Fibroblast of lung (primary cell): ENCODE results near the gene FBXL13. TPM values are rescaled to one million over a fixed set of nuclear protein-coding genes. Genes with fewer than 3 reads are reported as not detected.
"Not testable (repeated sequence)": the region's sequence is repeated elsewhere in the genome, so short reads cannot be mapped to it uniquely, and the experiment has no call there.

Experiments
- DNase-seq, 2 donors: peaks; one replicate each; pipeline versions ENCODE4 v3.0.0 to v3.0.0-alpha.2; 2010; ENCODE audit warnings: low read depth in 2 of 2
- H2AFZ ChIP-seq: 2 replicates; pipeline ENCODE4 v1.5.1; 2012; ENCODE audit warnings: low read length, control low read depth, inconsistent platforms
- H3K27ac ChIP-seq: 2 replicates; pipeline ENCODE4 v1.5.1; 2011; ENCODE audit warnings: low read length, control low read depth; ENCODE audit not compliant: insufficient read depth
- H3K27me3 ChIP-seq: 2 replicates; pipeline ENCODE4 v1.5.1; 2011; ENCODE audit warnings: mild to moderate bottlenecking, low read length; ENCODE audit not compliant: control insufficient read depth, insufficient read depth
- H3K36me3 ChIP-seq: 2 replicates; pipeline ENCODE4 v1.5.1; 2011; ENCODE audit warnings: low read length; ENCODE audit not compliant: control insufficient read depth, insufficient read depth
- H3K4me1 ChIP-seq: 2 replicates; pipeline ENCODE4 v1.5.1; 2011; ENCODE audit warnings: low read length; ENCODE audit not compliant: control insufficient read depth, insufficient read depth; ENCODE audit errors: extremely low read depth
- H3K4me2 ChIP-seq: 2 replicates; pipeline ENCODE4 v1.5.1; 2011; ENCODE audit warnings: low read length, control low read depth; ENCODE audit not compliant: insufficient read depth; ENCODE audit errors: extremely low read depth
- H3K4me3 ChIP-seq, 4 experiments: fragments of 200-600 bp in 1 of 4; sonication (generic) in 1 of 4; replicated peaks in 1 of 4; 2 replicates each; pipeline ENCODE4 v1.5.1; 2011 to 2016; ENCODE audit warnings: low read length in 4 of 4, low read depth in 3 of 4, mild to moderate bottlenecking in 3 of 4, control low read depth in 2 of 4, inconsistent platforms in 1 of 4, mixed read lengths in 1 of 4; ENCODE audit not compliant: insufficient read depth in 1 of 4; ENCODE audit errors: control extremely low read depth in 1 of 4
- H3K79me2 ChIP-seq: 2 replicates; pipeline ENCODE4 v1.5.1; 2012; ENCODE audit warnings: mild to moderate bottlenecking, low read length, inconsistent platforms; ENCODE audit not compliant: control insufficient read depth, insufficient read depth
- H3K9ac ChIP-seq: 2 replicates; pipeline ENCODE4 v1.5.1; 2011; ENCODE audit warnings: mild to moderate bottlenecking, low read length, control low read depth; ENCODE audit not compliant: insufficient read depth
- H3K9me3 ChIP-seq: 2 replicates; pipeline ENCODE4 v1.5.1; 2012; ENCODE audit warnings: low read depth, low read length; ENCODE audit not compliant: control insufficient read depth, insufficient read depth
- H4K20me1 ChIP-seq: 2 replicates; pipeline ENCODE4 v1.5.1; 2011; ENCODE audit warnings: low read length; ENCODE audit not compliant: control insufficient read depth, insufficient read depth; ENCODE audit errors: extremely low read depth
- polyA plus RNA-seq, 2 donors: library from polyadenylated mRNA; depleted of rRNA in 1 of 2; stranded (reverse) in 1 of 2; unstranded in 1 of 2; fragments of >200 nt; gene quantifications; 2 replicates each; pipeline ENCODE4 v1.2.1, GENCODE V29; 2011 to 2012; ENCODE audit warnings: missing spikeins in 1 of 2
- total RNA-seq: library from RNA; depleted of rRNA; stranded (reverse); fragments of >200 nt; gene quantifications from 2 replicates; pipeline ENCODE4 v1.2.1, GENCODE V29; 2014

FBXL13 gene
- total and polyA plus RNA-seq, 2 donors (not counting 1 experiment from before 2014, with no cell fraction given) = 0.41 to 0.66 TPM

DNA sequence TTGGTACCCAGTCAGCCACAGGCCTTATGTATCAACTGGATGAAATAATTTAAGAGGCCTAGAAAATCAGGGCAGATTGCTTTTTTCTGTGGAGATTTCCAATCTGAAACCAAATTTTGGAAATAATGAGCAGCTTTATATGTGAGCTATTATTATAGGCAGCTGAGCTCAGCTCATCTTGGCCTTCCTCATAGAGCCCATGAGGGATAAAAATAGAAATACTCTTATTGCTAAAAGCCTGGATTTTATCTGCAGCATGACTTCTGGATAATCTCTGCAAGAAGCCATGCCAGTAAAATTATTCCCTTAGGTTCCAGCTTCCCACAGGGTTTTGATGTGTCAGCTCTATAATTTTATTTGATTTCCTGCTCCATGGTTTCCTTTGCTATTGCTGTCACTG, 282.8 kb downstream of the FBXL13 start:
- H3K4me3 ChIP-seq, DNase-seq, H4K20me1 ChIP-seq, H3K27me3 ChIP-seq, H3K4me2 ChIP-seq, H3K79me2 ChIP-seq, H3K4me1 ChIP-seq, H2AFZ ChIP-seq, H3K9me3 ChIP-seq, H3K36me3 ChIP-seq, H3K27ac ChIP-seq, H3K9ac ChIP-seq: not testable (repeated sequence)

DNA sequence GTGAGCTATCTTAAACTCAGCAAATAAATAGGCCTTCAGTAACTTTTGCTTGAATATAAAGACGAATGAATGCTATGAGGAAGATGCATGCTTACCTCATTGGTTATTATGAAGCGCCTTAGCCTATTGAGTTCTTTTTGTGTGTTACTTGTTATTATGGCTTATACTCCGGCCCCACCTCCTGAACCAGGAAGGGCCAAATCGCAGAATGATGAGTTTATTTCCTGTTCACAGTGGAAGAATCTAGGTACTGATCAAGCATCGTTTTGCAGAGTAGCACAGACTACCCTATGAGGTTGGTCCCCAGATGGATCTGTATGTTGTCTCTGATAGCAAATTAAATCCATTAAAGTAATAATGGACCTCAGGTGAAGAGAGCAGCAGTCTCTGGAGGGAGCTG, 283.2 kb downstream of the FBXL13 start:
- not testable (repeated sequence) for H3K27me3 ChIP-seq, DNase-seq, H3K4me2 ChIP-seq, H3K4me1 ChIP-seq, H4K20me1 ChIP-seq, H3K9ac ChIP-seq, H3K27ac ChIP-seq, H3K36me3 ChIP-seq, H3K9me3 ChIP-seq, H2AFZ ChIP-seq, H3K4me3 ChIP-seq, H3K79me2 ChIP-seq

DNA sequence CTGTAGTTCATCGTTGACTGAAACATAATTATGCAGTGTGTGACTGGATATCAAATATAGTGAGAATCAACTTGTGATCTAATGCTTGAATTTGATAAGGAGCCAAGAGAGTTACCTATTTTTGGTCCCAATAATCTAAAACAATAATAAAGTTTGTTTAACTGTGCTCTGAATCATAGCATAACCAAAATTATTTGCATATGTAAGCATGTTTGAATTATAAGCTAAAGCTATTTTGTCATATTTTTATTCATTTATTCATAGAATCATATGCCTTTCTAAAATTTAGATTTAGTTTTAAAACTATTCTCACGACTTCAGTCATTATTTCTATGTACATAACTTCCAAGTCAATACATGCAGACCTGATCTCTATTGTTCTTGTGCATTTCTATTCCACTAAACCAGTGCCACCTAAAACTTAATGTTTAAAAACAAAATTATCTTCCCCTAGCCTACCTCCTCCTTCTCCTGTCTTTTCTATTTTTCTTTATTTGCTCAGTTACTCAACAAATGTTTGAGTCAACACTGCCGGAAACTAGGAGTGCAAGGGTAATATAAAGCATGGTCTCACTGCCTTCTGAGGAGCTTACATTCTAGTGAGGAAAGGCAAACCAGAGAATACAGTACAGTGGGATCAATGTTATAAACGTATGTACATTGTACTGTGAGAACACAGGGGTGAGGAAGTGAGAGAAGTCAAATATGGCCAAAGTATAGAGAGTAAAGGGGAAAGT, 284.1 kb downstream of the FBXL13 start:
- H3K4me2 ChIP-seq, H3K9me3 ChIP-seq, DNase-seq, H3K9ac ChIP-seq, H2AFZ ChIP-seq, H3K36me3 ChIP-seq, H3K27ac ChIP-seq, H3K79me2 ChIP-seq, H4K20me1 ChIP-seq, H3K4me1 ChIP-seq, H3K27me3 ChIP-seq, H3K4me3 ChIP-seq: not testable (repeated sequence)

DNA sequence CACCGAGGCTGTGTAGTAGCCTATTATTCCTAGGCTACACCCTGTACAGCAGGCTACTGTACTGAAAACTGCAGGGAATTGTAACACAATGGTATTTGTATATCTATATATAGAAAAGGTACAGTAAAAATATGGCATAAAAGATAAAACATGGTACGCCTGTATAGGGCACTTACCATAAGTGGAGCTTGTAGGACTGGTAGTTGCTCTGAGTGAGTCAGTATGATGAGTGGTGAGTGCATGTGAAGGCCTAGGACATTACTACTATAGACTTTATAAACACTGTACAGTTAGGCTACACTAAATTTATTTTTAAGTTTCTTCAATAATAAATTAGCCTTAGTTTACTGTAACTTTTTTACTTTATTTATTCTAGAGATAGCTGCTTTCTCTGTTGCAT, 285.8 kb downstream of the FBXL13 start:
- DNase-seq, H3K27ac ChIP-seq, H3K27me3 ChIP-seq, H3K36me3 ChIP-seq, H3K4me3 ChIP-seq, H3K4me2 ChIP-seq, H3K9ac ChIP-seq, H4K20me1 ChIP-seq, H3K4me1 ChIP-seq, H3K9me3 ChIP-seq, H3K79me2 ChIP-seq, H2AFZ ChIP-seq: not testable (repeated sequence)

DNA sequence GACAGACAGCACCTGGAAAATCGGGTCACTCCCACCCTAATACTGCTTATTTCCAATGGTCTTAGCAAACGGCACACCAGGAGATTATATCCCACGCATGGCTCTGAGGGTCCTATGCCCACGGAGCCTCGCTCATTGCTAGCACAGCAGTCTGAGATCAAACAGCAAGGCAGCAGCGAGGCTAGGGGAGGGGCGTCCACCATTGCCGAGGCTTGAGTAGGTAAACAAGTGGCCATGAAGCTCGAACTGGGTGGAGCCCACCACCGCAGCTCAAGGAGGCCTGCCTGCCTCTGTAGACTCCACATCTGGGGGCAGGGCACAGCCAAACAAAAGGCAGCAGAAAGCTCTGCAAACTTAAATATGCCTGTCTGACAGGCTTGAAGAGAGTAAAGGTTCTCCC, 293.7 kb downstream of the FBXL13 start:
- not testable (repeated sequence) for DNase-seq, H3K27me3 ChIP-seq, H3K4me2 ChIP-seq, H3K4me1 ChIP-seq, H2AFZ ChIP-seq, H3K79me2 ChIP-seq, H3K4me3 ChIP-seq, H3K9me3 ChIP-seq, H4K20me1 ChIP-seq, H3K9ac ChIP-seq, H3K36me3 ChIP-seq, H3K27ac ChIP-seq

DNA sequence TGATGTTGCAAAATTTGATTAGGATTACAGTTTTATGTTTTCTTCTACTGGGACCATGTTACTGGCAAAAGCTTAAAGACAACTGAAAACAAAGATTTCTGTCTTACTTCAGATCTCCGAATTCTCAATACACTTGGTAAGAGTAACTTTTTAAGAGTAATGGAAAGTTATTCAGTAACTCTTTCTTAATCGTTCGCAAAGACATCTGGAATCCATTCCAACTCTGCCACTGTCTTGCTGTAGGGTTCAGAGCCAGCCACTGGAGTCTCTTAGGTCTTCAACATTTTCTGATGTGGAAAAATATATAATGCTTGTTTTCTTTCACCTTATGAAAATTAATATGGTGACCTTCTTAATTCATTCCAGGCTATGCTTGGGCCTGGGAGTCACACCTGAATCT, 295.9 kb downstream of the FBXL13 start:
- H3K9me3 ChIP-seq, H3K4me2 ChIP-seq, H3K9ac ChIP-seq, H3K36me3 ChIP-seq, H3K27ac ChIP-seq, H3K27me3 ChIP-seq, H4K20me1 ChIP-seq, H2AFZ ChIP-seq, H3K4me1 ChIP-seq, DNase-seq, H3K4me3 ChIP-seq, H3K79me2 ChIP-seq: not testable (repeated sequence)

DNA sequence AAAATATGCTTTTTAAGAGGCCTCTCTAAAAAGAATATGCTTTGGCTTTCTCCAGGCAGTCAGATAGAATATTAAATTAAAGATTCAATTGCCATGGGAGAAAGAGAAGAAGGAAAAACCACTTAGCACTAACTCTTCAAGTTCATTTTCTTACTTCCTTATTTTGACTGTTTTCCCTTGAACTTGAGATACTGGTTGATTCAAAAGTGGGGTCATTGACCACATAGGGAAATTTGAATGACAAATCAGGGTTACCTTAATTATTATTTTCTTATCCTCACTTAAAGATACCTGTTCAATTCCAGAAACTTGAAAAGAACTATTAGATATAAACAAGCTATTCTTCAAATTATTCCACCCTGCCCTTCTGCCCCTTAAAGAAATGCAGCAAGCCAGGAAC, 298.4 kb downstream of the FBXL13 start:
- H3K9ac ChIP-seq, H3K36me3 ChIP-seq, H4K20me1 ChIP-seq, H3K4me2 ChIP-seq, H3K27ac ChIP-seq, DNase-seq, H3K9me3 ChIP-seq, H3K4me3 ChIP-seq, H3K27me3 ChIP-seq, H3K4me1 ChIP-seq, H3K79me2 ChIP-seq, H2AFZ ChIP-seq: not testable (repeated sequence)
